ENCODE measurements around the gene ST6GALNAC6.

DNA sequence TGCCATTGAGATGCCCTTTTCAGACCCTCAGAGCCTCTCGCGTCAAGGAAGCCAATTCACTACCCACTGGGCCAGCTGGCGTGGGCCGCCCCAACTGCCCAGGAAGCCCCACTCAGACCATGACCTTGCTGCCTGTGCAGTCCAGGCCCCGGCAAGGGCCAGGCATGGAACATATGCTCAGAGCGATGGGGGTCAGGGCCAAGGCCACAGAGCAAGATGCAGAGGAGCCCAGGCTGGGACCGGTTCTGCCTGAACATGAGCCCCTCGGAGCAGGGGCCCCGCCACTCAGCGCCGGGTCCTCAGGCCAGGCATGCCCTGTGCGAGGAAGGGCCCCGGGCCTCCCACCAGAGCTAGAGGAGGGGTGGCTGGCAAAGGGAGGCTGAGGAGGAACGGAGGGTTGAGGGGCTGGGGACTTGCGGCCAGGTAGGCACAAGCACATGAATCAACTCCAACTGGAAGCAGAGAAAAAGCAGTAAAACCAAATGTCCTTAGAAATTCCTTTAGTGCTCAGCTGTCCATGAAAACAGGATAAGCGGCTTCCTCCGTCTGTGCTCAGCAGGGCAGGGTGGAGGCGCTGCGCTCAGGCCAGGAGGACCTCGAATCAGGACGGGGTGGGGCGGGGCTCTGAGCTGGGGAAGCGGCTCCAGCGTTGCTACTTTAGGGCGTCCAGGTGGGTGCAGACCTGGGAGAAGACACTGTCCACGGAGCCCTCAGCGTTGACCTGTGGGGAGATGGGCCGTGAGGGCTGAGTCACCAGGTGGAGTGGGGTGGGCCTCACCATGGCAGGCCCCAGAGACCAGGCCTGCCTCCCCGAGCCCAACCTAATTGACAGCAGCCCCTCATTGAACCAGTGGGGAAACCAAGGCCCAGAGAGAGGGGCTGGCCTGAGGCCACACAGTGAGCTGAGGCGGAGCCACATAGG, 31.8 kb downstream of the ST6GALNAC6 start:
- TF ChIP-seq CTCF (IDR thresholded peaks at IDR 0.05) (no peak), EZH2phosphoT487 (IDR thresholded peaks at IDR 0.05) (no peak), EZH2 (IDR thresholded peaks at IDR 0.05) (no peak)

Measured in neural progenitor cell (in vitro differentiated cells).